ENCODE measurements around the gene ABCG5.

DNA sequence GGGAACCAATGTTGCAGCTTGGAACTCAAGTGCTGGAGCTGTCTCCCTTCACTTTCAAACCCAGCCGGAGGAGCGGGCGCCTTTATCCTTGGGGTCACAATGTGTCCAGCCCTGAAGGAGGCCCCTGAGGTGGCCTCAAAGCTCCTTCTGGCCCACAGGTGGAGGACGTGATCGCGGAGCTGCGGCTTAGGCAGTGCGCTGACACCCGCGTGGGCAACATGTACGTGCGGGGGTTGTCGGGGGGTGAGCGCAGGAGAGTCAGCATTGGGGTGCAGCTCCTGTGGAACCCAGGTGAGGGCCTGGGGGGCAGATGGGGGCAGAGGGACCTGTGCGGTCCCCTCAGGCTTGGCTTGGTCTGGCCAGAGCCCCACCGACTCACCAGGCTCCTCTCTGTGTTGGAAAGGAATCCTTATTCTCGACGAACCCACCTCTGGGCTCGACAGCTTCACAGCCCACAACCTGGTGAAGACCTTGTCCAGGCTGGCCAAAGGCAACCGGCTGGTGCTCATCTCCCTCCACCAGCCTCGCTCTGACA, 13.6 kb upstream of the ABCG5 start:
- TF ChIP-seq, protein P1, sequence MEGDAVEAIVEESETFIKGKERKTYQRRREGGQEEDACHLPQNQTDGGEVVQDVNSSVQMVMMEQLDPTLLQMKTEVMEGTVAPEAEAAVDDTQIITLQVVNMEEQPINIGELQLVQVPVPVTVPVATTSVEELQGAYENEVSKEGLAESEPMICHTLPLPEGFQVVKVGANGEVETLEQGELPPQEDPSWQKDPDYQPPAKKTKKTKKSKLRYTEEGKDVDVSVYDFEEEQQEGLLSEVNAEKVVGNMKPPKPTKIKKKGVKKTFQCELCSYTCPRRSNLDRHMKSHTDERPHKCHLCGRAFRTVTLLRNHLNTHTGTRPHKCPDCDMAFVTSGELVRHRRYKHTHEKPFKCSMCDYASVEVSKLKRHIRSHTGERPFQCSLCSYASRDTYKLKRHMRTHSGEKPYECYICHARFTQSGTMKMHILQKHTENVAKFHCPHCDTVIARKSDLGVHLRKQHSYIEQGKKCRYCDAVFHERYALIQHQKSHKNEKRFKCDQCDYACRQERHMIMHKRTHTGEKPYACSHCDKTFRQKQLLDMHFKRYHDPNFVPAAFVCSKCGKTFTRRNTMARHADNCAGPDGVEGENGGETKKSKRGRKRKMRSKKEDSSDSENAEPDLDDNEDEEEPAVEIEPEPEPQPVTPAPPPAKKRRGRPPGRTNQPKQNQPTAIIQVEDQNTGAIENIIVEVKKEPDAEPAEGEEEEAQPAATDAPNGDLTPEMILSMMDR (IDR thresholded peaks at IDR 0.05 in 4 of 5, conservative IDR thresholded peaks at IDR 0.05 in 1 of 5): no peak
- TF ChIP-seq POLR2A (IDR thresholded peaks at IDR 0.05): no peak
